Superior temporal gyrus (tissue), 1 donor: Measurements from ENCODE around the gene MDH1B.

Experiments
- DNase-seq: peaks from one replicate; pipeline ENCODE4 v3.0.0-alpha.2; 2016; ENCODE audit errors: extremely low spot score

The MDH1B gene

DNA sequence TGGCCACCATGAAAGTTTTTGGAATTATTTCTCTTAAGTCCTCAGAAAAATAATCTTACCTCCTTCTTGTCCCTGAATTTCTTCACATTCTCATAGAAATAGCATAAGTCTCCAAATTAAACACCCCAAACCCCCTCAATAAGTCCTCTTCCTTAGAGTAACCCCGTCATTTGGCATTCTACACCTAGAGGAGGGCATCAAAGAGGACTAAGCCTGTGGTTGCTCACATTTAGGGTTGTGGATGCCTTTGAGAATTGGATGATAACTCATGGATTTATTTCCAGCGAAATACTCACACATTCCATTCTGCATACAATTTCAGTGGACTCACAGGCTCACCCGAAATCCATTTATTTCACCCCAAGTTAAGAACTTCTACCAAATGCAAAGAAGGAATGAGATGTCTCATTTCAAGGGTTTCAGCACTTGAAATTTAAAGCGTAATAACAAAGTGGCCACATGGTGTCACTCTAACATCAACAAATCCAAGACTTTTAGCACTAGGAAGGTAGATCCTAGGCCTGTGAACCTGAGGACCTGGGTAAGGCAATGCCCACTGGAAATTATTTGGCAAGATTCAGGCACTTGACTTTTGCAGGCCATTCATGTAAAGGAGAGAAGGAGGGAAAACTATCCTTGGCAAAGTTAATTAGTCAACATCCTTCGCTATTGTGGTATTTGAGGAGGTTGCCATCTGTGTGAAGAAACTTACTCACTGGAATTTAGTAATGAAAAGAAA, 71.6 kb downstream of the MDH1B start:
- peak; percentile 89 for DNase-seq

DNA sequence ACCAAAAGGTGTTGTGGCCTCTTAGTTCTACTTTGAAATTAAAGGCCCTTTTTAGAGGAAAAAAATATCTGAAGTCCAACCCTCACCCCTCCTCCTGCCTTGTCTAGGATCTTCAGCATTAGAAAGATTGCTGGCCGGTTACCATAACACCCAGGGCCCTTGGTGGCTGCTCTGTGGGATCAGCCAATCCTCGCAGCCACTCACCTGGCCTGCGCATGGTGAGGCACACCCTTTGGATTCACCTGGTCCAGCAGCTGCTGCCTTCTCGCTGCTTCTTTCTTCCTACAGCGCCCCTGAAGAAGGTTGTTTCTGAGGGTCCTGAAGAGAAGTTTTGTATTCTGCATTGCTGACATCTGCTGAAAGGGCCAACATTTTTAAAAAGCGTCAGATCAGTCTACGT, 72.2 kb downstream of the MDH1B start:
- DNase-seq = no peak

- no peak for DNase-seq
These were observed 76.1 kb downstream of the MDH1B start for GRCh38 chr2:206688990-206689389.

DNA sequence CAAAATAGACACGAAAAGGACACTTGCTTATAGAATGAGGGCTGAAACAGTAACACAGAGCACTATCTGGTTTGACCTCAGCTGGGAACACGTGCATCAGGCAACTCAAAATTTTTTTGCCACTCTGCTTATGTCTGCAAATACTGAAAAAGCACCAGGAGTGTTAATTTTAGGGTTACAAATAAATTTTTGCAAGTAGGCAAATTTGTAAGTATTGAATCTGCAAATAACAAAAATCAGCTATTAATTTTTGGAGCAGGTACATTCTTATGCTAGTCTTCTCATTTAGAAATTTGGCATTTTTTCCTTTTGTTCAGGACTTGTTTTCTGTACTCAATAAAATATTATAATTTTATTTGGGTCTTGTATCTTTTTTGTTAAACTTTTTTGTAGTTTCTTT, 76.7 kb downstream of the MDH1B start:
- no peak for DNase-seq
